GM10266 (cell line): Measurements from ENCODE around the gene SUN1.

ENCODE experiments used
- DNase-seq: peaks from one replicate; pipeline ENCODE4 v3.0.0; 2012; ENCODE audit errors: extremely low spot score
- TF ChIP-seq, protein P1 (sequence below): IDR thresholded peaks from 2 replicates; pipeline ENCODE4 v1.5.1; 2012; ENCODE audit warnings: mild to moderate bottlenecking, low read depth; ENCODE audit not compliant: control insufficient read depth, insufficient read depth; ENCODE audit errors: missing control alignments

Gene SUN1

GRCh38 chr7:890868-891267 lies 58.6 kb downstream of the SUN1 start:
- no peak for DNase-seq

DNA sequence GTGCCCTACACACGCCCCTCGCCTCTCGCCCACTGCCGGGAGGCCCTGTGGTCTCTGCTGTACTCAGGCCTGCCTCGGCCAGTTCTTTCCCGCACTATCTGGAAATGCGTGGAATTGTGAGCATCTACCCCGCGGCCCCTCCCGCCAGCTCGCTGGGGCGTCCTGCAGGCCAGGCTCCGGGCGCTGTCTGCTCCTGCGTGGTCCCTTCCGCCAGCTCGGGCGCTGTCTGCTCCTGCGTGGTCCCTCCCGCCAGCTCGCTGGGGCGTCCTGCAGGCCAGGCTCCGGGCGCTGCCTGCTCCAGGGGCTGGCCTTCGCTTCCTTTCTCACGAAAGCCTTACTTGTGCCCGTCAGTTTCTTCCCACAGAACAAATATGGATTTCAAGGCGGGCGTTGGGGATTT lies 59.0 kb downstream of the SUN1 start:
- no peak for DNase-seq
- TF ChIP-seq, protein P1, sequence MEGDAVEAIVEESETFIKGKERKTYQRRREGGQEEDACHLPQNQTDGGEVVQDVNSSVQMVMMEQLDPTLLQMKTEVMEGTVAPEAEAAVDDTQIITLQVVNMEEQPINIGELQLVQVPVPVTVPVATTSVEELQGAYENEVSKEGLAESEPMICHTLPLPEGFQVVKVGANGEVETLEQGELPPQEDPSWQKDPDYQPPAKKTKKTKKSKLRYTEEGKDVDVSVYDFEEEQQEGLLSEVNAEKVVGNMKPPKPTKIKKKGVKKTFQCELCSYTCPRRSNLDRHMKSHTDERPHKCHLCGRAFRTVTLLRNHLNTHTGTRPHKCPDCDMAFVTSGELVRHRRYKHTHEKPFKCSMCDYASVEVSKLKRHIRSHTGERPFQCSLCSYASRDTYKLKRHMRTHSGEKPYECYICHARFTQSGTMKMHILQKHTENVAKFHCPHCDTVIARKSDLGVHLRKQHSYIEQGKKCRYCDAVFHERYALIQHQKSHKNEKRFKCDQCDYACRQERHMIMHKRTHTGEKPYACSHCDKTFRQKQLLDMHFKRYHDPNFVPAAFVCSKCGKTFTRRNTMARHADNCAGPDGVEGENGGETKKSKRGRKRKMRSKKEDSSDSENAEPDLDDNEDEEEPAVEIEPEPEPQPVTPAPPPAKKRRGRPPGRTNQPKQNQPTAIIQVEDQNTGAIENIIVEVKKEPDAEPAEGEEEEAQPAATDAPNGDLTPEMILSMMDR: no peak

More at GRCh38 chr7:890868-891267, 58.6 kb downstream of the SUN1 start:
- TF ChIP-seq, protein P1: no peak

DNA sequence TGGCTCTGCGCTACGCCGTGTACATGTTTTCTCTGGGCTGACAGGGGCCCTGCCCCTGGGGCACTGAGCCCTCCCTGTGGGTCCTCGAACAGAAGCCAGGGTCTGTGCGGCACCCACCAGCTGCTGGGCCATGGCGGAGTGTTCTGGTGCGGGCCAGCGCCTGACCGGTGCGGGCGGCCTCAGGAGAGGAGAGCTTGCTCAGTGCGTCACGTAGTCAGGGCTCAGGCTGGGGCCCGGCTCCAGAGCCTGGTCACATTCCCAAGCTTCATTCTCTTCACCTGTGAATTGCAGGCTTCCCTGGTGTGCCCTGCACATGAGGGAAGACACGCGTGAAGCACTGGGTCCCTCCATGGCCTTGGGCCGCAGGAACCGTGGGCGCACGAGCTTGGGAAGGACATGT lies 59.5 kb downstream of the SUN1 start:
- no peak for DNase-seq
- TF ChIP-seq, protein P1: no peak

- no peak for DNase-seq
- TF ChIP-seq, protein P1: no peak
Measured at GRCh38 chr7:892648-893593, 60.6 kb downstream of the SUN1 start.

- no peak for DNase-seq
- TF ChIP-seq, protein P1: no peak
Measured at GRCh38 chr7:893686-894085, 61.4 kb downstream of the SUN1 start.

DNA sequence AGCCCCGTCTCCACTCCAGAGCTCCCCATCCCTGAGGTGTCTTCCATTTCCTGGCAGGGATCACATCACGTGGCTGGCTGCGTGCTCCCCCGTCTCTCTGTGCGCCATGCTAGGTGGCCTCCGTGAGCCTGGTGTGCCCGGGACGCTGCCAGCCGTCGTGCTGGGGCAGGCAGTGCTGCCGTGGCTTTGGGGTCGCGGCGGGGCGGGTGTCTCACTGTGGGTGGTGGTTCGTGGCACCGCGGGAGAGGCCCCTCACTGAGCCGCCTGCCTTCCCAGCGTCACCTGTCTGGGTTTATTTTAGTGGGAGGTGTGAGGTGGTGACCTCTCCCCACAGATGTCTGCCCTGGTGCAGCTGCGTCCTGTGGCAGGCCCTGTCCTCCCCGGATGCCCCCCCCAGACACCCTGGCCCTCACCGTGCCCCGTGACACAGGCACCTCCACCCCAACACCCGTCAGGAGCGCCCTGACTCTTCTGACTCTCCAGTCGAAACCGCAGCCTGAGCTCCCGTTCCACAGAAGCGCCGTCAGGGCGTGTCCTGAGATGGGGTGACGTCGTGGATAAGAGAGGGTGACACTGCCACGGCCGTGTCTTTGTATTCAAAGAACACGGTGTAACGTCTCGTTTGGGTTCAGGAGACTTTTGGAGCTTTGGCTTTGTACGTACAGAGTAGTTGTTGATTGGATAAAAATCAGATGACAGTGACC lies 62.0 kb downstream of the SUN1 start:
- TF ChIP-seq, protein P1: no peak
- DNase-seq: no peak
